Measurements from ENCODE around the gene LIN7A. TPM values are rescaled to one million over a fixed set of nuclear protein-coding genes. Genes with fewer than 3 reads are reported as not detected.

LIN7A gene
- total RNA-seq, 1 experiment from 2014 or later: not detected

DNA sequence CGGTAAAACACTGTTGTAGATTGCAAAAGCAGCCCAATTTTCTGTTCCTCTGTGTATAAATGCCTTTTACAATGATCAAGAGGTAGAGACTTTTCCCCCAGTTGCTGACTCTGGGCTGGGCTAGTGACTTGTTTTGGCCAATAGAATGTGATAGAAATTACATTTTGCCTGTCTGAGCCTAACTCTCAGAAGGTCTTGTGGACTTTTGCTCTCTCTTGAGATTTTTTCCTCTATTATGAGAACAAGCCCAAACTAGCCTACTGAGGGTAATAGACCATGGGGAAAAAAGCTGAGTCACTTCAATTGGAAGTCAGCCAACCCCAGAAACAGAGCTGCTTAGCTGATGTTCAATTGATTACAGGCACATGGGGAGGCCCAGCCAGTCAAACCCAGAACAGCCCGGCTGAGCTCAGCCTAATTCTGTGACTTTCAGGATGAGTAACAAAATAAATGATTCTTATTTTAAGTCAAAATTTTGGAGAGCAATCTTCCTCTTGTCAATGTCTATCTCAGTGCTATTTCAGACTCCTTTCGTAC lies 159.7 kb downstream of the LIN7A start:
- POLR2A ChIA-PET: no interaction called here
- ATAC-seq (no peak), DNase-seq (ENCODE audit: low read depth, low spot score) (no peak)
- Histone ChIP-seq H3K4me1 (ENCODE audit: control insufficient read depth, insufficient read depth, low read length) (no peaks in the 10 kb centered on the region), H3K27ac (ENCODE audit: low read length) (no peak overlapping the region), H3K4me3 (ENCODE audit: low read depth in 2 of 2, low read length in 2 of 2) (no peak overlapping the region), H3K9me3 (ENCODE audit: control insufficient read depth, insufficient read depth, low read depth, low read length) (no peaks in the 10 kb centered on the region), H3K27me3 (ENCODE audit: control insufficient read depth, insufficient read depth, low read length) (no peaks in the 10 kb centered on the region), H3K36me3 (ENCODE audit: control insufficient read depth, insufficient read depth, low read length) (no peaks in the 10 kb centered on the region)
- BruUV-seq (replicated peaks): no TSS peak
- in situ Hi-C loops (cut with HindIII; ENCODE audit: low pct_unique_long_range_greater_than_20kb, low sequenced_read_pairs) (no loop called here), intact Hi-C loops (cut with micrococcal nuclease; ENCODE audit: unreplicated experiment) (no loop called here)
- TF ChIP-seq POLR2AphosphoS5 (IDR thresholded peaks at IDR 0.05; ENCODE audit: low read depth, low read length) (no peak), TCF7L2 (IDR thresholded peaks at IDR 0.05; ENCODE audit: low read depth, low read length) (no peak), SIN3A (IDR thresholded peaks at IDR 0.05; ENCODE audit: borderline replicate concordance, insufficient read depth, low read depth, low read length) (no peak)
- TF ChIP-seq, protein P1, sequence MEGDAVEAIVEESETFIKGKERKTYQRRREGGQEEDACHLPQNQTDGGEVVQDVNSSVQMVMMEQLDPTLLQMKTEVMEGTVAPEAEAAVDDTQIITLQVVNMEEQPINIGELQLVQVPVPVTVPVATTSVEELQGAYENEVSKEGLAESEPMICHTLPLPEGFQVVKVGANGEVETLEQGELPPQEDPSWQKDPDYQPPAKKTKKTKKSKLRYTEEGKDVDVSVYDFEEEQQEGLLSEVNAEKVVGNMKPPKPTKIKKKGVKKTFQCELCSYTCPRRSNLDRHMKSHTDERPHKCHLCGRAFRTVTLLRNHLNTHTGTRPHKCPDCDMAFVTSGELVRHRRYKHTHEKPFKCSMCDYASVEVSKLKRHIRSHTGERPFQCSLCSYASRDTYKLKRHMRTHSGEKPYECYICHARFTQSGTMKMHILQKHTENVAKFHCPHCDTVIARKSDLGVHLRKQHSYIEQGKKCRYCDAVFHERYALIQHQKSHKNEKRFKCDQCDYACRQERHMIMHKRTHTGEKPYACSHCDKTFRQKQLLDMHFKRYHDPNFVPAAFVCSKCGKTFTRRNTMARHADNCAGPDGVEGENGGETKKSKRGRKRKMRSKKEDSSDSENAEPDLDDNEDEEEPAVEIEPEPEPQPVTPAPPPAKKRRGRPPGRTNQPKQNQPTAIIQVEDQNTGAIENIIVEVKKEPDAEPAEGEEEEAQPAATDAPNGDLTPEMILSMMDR (IDR thresholded peaks at IDR 0.05): no peak
- TF ChIP-seq, protein P2, sequence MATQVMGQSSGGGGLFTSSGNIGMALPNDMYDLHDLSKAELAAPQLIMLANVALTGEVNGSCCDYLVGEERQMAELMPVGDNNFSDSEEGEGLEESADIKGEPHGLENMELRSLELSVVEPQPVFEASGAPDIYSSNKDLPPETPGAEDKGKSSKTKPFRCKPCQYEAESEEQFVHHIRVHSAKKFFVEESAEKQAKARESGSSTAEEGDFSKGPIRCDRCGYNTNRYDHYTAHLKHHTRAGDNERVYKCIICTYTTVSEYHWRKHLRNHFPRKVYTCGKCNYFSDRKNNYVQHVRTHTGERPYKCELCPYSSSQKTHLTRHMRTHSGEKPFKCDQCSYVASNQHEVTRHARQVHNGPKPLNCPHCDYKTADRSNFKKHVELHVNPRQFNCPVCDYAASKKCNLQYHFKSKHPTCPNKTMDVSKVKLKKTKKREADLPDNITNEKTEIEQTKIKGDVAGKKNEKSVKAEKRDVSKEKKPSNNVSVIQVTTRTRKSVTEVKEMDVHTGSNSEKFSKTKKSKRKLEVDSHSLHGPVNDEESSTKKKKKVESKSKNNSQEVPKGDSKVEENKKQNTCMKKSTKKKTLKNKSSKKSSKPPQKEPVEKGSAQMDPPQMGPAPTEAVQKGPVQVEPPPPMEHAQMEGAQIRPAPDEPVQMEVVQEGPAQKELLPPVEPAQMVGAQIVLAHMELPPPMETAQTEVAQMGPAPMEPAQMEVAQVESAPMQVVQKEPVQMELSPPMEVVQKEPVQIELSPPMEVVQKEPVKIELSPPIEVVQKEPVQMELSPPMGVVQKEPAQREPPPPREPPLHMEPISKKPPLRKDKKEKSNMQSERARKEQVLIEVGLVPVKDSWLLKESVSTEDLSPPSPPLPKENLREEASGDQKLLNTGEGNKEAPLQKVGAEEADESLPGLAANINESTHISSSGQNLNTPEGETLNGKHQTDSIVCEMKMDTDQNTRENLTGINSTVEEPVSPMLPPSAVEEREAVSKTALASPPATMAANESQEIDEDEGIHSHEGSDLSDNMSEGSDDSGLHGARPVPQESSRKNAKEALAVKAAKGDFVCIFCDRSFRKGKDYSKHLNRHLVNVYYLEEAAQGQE (IDR thresholded peaks at IDR 0.05; ENCODE audit: insufficient read depth in 1 of 2, low read depth in 2 of 2, low read length in 1 of 2): no peak
- CTCF ChIA-PET: no interaction called here

DNA sequence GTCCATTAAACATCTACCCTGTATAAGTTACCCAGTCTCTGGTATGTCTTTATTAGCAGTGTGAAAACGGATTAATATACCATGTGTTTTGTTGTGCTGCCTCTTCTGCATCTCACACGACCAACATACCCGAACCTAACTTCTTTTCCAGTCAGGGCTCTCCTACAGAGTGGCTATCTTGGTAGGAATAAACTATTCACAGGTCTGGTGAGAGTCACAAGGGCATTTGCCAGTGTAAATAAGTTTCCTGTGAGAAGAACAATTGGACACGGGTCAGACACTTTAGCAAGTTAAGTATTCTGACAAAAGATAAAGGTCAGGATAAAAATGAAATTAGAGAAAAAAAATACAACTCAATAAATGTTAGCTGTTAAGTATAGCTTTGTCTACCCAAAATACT lies 160.1 kb downstream of the LIN7A start:
- Histone ChIP-seq H3K27ac (ENCODE audit: low read length) (no peak overlapping the region), H3K4me1 (ENCODE audit: control insufficient read depth, insufficient read depth, low read length) (no peaks in the 10 kb centered on the region), H3K27me3 (ENCODE audit: control insufficient read depth, insufficient read depth, low read length) (no peaks in the 10 kb centered on the region), H3K4me3 (ENCODE audit: low read depth in 2 of 2, low read length in 2 of 2) (no peak overlapping the region), H3K9me3 (ENCODE audit: control insufficient read depth, insufficient read depth, low read depth, low read length) (no peaks in the 10 kb centered on the region), H3K36me3 (ENCODE audit: control insufficient read depth, insufficient read depth, low read length) (no peaks in the 10 kb centered on the region)
- no peak for DNase-seq (ENCODE audit: low read depth, low spot score)
- intact Hi-C loops (cut with micrococcal nuclease; ENCODE audit: unreplicated experiment): no loop called here
- no TSS peak for BruUV-seq (replicated peaks)
- ATAC-seq: no peak
- POLR2A ChIA-PET: no interaction called here
- in situ Hi-C loops (cut with HindIII; ENCODE audit: low pct_unique_long_range_greater_than_20kb, low sequenced_read_pairs): no loop called here
- TF ChIP-seq, protein P2 (IDR thresholded peaks at IDR 0.05; ENCODE audit: insufficient read depth in 1 of 2, low read depth in 2 of 2, low read length in 1 of 2): no peak
- TF ChIP-seq TCF7L2 (IDR thresholded peaks at IDR 0.05; ENCODE audit: low read depth, low read length) (no peak), POLR2AphosphoS5 (IDR thresholded peaks at IDR 0.05; ENCODE audit: low read depth, low read length) (no peak), SIN3A (IDR thresholded peaks at IDR 0.05; ENCODE audit: borderline replicate concordance, insufficient read depth, low read depth, low read length) (no peak)
- TF ChIP-seq, protein P1 (IDR thresholded peaks at IDR 0.05): no peak
- CTCF ChIA-PET: no interaction called here

Measured in Panc1 (cell line).